Esophagus (tissue), 2 donors: ENCODE results near the gene PPM1D. TPM values are rescaled to one million over a fixed set of nuclear protein-coding genes. Genes with fewer than 3 reads are reported as not detected.

Experiments used
- H3K27ac ChIP-seq, 2 donors: one replicate each; pipeline ENCODE4 v1.5.1; 2013; ENCODE audit warnings: low read depth in 2 of 2, mild to moderate bottlenecking in 2 of 2, inconsistent platforms in 1 of 2, low read length in 1 of 2, moderate library complexity in 1 of 2
- H3K27me3 ChIP-seq, 2 donors: one replicate each; pipeline ENCODE4 v1.6.1; 2013; ENCODE audit warnings: low read length in 2 of 2, control low read depth in 1 of 2, mild to moderate bottlenecking in 1 of 2; ENCODE audit not compliant: insufficient read depth in 2 of 2, control insufficient read depth in 1 of 2
- H3K36me3 ChIP-seq, 2 donors: one replicate each; pipeline ENCODE4 v1.6.1; 2013; ENCODE audit warnings: low read length in 1 of 2; ENCODE audit not compliant: control insufficient read depth in 2 of 2, insufficient read depth in 2 of 2
- H3K4me1 ChIP-seq, 2 donors: one replicate each; pipeline ENCODE4 v1.6.1; 2013; ENCODE audit warnings: low read length in 1 of 2; ENCODE audit not compliant: control insufficient read depth in 2 of 2, insufficient read depth in 2 of 2
- H3K4me3 ChIP-seq, 2 donors: one replicate each; pipeline ENCODE4 v1.5.1; 2013; ENCODE audit warnings: low read length in 2 of 2, mild to moderate bottlenecking in 2 of 2, low read depth in 1 of 2, moderate library complexity in 1 of 2
- H3K9me3 ChIP-seq, 2 donors: one replicate each; pipeline ENCODE4 v1.6.1; 2013; ENCODE audit warnings: mild to moderate bottlenecking in 2 of 2, low read depth in 1 of 2, low read length in 1 of 2, moderate library complexity in 1 of 2; ENCODE audit not compliant: control insufficient read depth in 2 of 2, insufficient read depth in 1 of 2
- WGBS, 2 donors: extraction: QIAGEN DNeasy Blood & Tissue Kit; methylation state at CpG; one replicate each; pipeline ENCODE4 v1.1.7; 2013; 5-methylcytosine and 5-hydroxymethylcytosine counted together
- polyA plus RNA-seq, 2 donors: library from polyadenylated mRNA; stranded (reverse); fragments of 200-250 nt; gene quantifications; one replicate each; pipeline ENCODE4 v1.2.3, GENCODE V29; 2013
- donor health status: healthy with polysubstance abuse.
- donor health status: Bipolar disorder and iron deficiency.

The PPM1D gene
- polyA plus RNA-seq, 2 donors, result 3.3 to 5.1 TPM

GRCh38 chr17:60629120-60629519 is 29.1 kb downstream of the PPM1D start:
- Histone ChIP-seq H3K36me3 (no peaks in the 10 kb centered on the region), H3K4me3 (no peak overlapping the region), H3K4me1 (peaks cover 0 to 3% of the 10 kb centered on the region in 2 donors), H3K27me3 (no peaks in the 10 kb centered on the region), H3K27ac (no peak overlapping the region), H3K9me3 (no peaks in the 10 kb centered on the region)
- 81 to 91% methylated on average over 2 of the region's 2 CpGs for WGBS, 2 donors

- Histone ChIP-seq H3K36me3 (no peaks in the 10 kb centered on the region), H3K27me3 (no peaks in the 10 kb centered on the region), H3K4me1 (peaks cover 0 to 3% of the 10 kb centered on the region in 2 donors), H3K4me3 (no peak overlapping the region), H3K9me3 (no peaks in the 10 kb centered on the region), H3K27ac (no peak overlapping the region)
- 71 to 79% methylated on average over 5 of the region's 5 CpGs for WGBS, 2 donors
Observed at GRCh38 chr17:60630352-60630751, 30.4 kb downstream of the PPM1D start.

- Histone ChIP-seq H3K36me3 (peaks cover 0 to 2% of the 10 kb centered on the region in 2 donors), H3K27ac (no peak overlapping the region), H3K27me3 (no peaks in the 10 kb centered on the region), H3K4me1 (peaks cover 0 to 3% of the 10 kb centered on the region in 2 donors), H3K9me3 (no peaks in the 10 kb centered on the region), H3K4me3 (no peak overlapping the region)
- WGBS, 2 donors, result 92 to 95% methylated on average over 6 of the region's 6 CpGs
Observed at GRCh38 chr17:60631119-60631518, 31.1 kb downstream of the PPM1D start.

GRCh38 chr17:60637683-60638082 is 37.7 kb downstream of the PPM1D start:
- H3K9me3 ChIP-seq, result no peaks in the 10 kb centered on the region
- no peak overlapping the region for H3K4me3 ChIP-seq
- no peaks in the 10 kb centered on the region for H3K27me3 ChIP-seq
- no peaks in the 10 kb centered on the region for H3K4me1 ChIP-seq
- peaks cover 0 to 2% of the 10 kb centered on the region in 2 donors for H3K36me3 ChIP-seq
- H3K27ac ChIP-seq, result no peak overlapping the region
- 88% methylated on average over 2 of the region's 2 CpGs for WGBS, 2 donors

- H3K27ac ChIP-seq, result no peak overlapping the region
- peaks cover 0 to 2% of the 10 kb centered on the region in 2 donors for H3K36me3 ChIP-seq
- 80 to 81% methylated on average over 4 of the region's 4 CpGs for WGBS, 2 donors
- no peaks in the 10 kb centered on the region for H3K4me1 ChIP-seq
- H3K4me3 ChIP-seq, result no peak overlapping the region
- H3K27me3 ChIP-seq, result no peaks in the 10 kb centered on the region
- no peaks in the 10 kb centered on the region for H3K9me3 ChIP-seq
Observed at GRCh38 chr17:60639019-60639330, 39.0 kb downstream of the PPM1D start.

- 67 to 83% methylated on average over 2 of the region's 2 CpGs for WGBS, 2 donors
- H3K36me3 ChIP-seq, result peaks cover 0 to 2% of the 10 kb centered on the region in 2 donors
- H3K9me3 ChIP-seq, result no peaks in the 10 kb centered on the region
- no peak overlapping the region for H3K27ac ChIP-seq
- H3K27me3 ChIP-seq, result no peaks in the 10 kb centered on the region
- no peak overlapping the region for H3K4me3 ChIP-seq
- H3K4me1 ChIP-seq, result no peaks in the 10 kb centered on the region
Observed at GRCh38 chr17:60640503-60640902, 40.5 kb downstream of the PPM1D start.

GRCh38 chr17:60641126-60641525 is 41.1 kb downstream of the PPM1D start:
- 84 to 86% methylated on average over 3 of the region's 3 CpGs for WGBS, 2 donors
- Histone ChIP-seq H3K27ac (no peak overlapping the region), H3K36me3 (no peaks in the 10 kb centered on the region), H3K4me3 (no peak overlapping the region), H3K4me1 (no peaks in the 10 kb centered on the region), H3K27me3 (no peaks in the 10 kb centered on the region), H3K9me3 (no peaks in the 10 kb centered on the region)

- H3K27me3 ChIP-seq, result no peaks in the 10 kb centered on the region
- no peaks in the 10 kb centered on the region for H3K9me3 ChIP-seq
- H3K36me3 ChIP-seq, result no peaks in the 10 kb centered on the region
- H3K4me3 ChIP-seq, result no peak overlapping the region
- H3K27ac ChIP-seq, result no peak overlapping the region
- 39 to 40% methylated on average over 1 of the region's 1 CpG for WGBS, 2 donors
- no peaks in the 10 kb centered on the region for H3K4me1 ChIP-seq
Observed at GRCh38 chr17:60641810-60642220, 41.8 kb downstream of the PPM1D start.

- no peaks in the 10 kb centered on the region for H3K27me3 ChIP-seq
- H3K4me3 ChIP-seq, result no peak overlapping the region
- no peaks in the 10 kb centered on the region for H3K4me1 ChIP-seq
- WGBS, 2 donors, result 93 to 95% methylated on average over 3 of the region's 3 CpGs
- H3K9me3 ChIP-seq, result no peaks in the 10 kb centered on the region
- no peak overlapping the region for H3K27ac ChIP-seq
- peaks cover 0 to 3% of the 10 kb centered on the region in 2 donors for H3K36me3 ChIP-seq
Observed at GRCh38 chr17:60645918-60646523, 46.0 kb downstream of the PPM1D start.

GRCh38 chr17:60646701-60647100 is 46.7 kb downstream of the PPM1D start:
- Histone ChIP-seq H3K36me3 (peaks cover 0 to 3% of the 10 kb centered on the region in 2 donors), H3K9me3 (no peaks in the 10 kb centered on the region), H3K27ac (no peak overlapping the region), H3K4me1 (no peaks in the 10 kb centered on the region), H3K27me3 (no peaks in the 10 kb centered on the region), H3K4me3 (no peak overlapping the region)
- 79 to 86% methylated on average over 3 of the region's 3 CpGs for WGBS, 2 donors
